Activated naive CD4-positive, alpha-beta T cell treated with anti-CD3 and anti-CD28 coated beads, Interleukin-2, amount 50 U/mL, for 72 hours (primary cell): ENCODE data around the gene DCUN1D3. TPM values are rescaled to one million over a fixed set of nuclear protein-coding genes. Genes with fewer than 3 reads are reported as not detected.
"Not testable (repeated sequence)": the region's sequence is repeated elsewhere in the genome, so short reads cannot be mapped to it uniquely, and the experiment has no call there.

Source experiments
- ATAC-seq, 2 donors: fragments of 150-1000 bp; cut with Tn5 transposase; 2 replicates each; pipeline ENCODE4 v1.10.0; 2021; ENCODE audit warnings: mild to moderate bottlenecking in 2 of 2, moderate library complexity in 2 of 2
- DNase-seq, 2 donors: peaks; one replicate each; pipeline ENCODE4 v3.0.0; 2021 to 2022; ENCODE audit warnings: low spot score in 2 of 2
- H3K27ac Mint-ChIP-seq, 2 donors: one replicate each; pipeline ENCODE4 v1.8.0; 2022; ENCODE audit warnings: mild to moderate bottlenecking in 2 of 2, mixed read lengths in 2 of 2
- H3K36me3 Mint-ChIP-seq, 2 donors: one replicate each; pipeline ENCODE4 v1.8.0; 2022; ENCODE audit warnings: mixed read lengths in 2 of 2
- H3K9me3 Mint-ChIP-seq, 2 donors: one replicate each; pipeline ENCODE4 v1.8.0; 2022; ENCODE audit warnings: mixed read lengths in 2 of 2
- total RNA-seq, 2 donors: library from RNA; stranded (reverse); gene quantifications; one replicate each; pipeline ENCODE4 v1.2.3, GENCODE V29; 2022

Gene DCUN1D3, protein sequence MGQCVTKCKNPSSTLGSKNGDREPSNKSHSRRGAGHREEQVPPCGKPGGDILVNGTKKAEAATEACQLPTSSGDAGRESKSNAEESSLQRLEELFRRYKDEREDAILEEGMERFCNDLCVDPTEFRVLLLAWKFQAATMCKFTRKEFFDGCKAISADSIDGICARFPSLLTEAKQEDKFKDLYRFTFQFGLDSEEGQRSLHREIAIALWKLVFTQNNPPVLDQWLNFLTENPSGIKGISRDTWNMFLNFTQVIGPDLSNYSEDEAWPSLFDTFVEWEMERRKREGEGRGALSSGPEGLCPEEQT
- 10 to 100 TPM in 1 of 2 donors, 1 to 10 TPM in 1; 4.2 to 10.9 TPM for total RNA-seq

DNA sequence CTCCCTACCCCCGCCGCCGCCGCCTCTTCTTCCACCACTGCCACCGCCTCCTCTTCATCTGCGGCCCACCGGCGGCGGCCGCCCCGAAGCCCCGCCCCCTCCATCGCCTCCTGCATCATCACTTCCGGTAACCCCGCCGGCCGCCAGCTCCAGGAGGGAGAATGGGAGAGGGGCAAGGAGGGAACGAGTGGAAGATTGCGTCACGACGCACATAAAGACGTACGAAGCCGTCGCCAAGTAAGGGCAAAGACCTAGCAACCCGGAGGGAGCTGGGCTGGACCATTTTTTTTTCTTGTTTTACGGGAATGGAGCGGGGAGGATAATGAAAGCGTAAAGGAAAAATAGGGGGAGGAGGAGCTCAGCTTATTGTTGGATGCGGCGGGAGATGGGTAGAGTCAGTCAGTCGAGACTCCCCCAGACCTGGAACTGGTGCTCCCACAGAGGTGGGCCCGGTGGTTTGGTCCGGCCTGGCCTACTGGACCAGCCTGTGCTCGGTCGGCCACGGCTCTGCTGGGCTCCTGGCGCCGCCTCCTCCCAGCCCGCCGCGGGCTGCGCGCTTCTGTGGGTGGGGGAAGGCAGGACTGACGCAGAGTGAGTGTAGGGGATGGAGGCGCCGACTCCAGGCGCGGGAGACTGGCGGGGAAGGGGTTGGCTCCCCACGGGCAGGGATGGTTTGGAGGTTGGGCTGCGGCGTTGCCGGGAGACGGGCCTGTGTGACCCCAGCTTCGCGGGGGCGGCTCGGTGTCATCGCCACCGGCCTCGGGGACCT, at the start of gene DCUN1D3, which contains the start of gene LYRM1:
DCUN1D3 (minus strand) TSS at position 60 of the 769 bp plus-strand sequence. CDS start 37,820 bp downstream, outside the sequence.
LYRM1 (plus strand) TSS at position 473 of the 769 bp plus-strand sequence. CDS start 14,785 bp downstream, outside the sequence.
- Mint-ChIP-seq H3K36me3 (peaks cover 22 to 34% of the 10 kb centered on the region in 2 donors), H3K9me3 (no peaks in the 10 kb centered on the region), H3K27ac (peak within 1 kb of the TSS; percentile 99)
- ATAC-seq (peak; percentile 84 to 90), DNase-seq (peak; percentile 80 to 92)

DNA sequence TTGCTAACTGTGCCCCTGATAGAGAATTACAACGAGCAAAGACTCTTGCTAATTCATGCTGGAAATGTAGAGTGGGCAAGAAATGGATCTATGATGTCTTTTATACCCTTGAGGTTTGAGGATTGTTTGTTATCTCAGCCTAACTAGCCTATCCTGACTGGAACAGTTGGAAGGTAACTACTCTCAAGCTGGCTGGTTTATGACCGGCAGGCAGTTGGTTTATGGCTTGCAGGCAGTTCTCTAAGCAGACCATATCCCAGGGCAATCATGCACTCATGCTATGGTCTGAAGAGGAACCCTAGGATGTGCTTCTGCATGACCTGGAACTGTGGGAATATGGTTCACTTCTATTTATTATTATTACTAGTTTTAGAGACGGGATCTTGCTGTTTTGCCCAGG, 49.5 kb upstream of the DCUN1D3 start:
- DNase-seq (no peak), ATAC-seq (no peak)
- no peaks in the 10 kb centered on the region for H3K9me3 Mint-ChIP-seq
- H3K36me3 Mint-ChIP-seq, result no peaks in the 10 kb centered on the region
- H3K27ac Mint-ChIP-seq, result no peak overlapping the region

DNA sequence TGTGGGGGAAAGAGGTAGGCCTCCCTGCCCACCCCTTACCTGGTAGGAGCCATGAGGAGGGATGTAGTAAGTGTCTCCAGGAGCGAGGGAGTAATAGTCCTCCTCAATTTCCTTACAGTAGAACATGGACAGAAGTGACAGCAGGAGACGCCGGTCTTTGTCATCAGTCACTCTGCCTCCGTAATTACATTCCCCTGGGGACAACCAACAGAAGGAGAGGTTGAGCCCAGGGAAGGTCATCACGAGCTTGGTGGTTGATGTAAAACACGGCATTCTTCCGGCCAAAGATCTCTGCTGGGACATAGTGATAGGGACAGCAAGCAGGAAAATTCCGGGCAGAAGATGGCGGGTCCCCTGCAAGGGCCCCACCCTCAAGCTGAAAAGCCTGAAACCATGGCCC, 48.3 kb upstream of the DCUN1D3 start:
- DNase-seq (no peak), ATAC-seq (no peak)
- no peaks in the 10 kb centered on the region for H3K9me3 Mint-ChIP-seq
- H3K36me3 Mint-ChIP-seq, result no peaks in the 10 kb centered on the region
- H3K27ac Mint-ChIP-seq, result no peak overlapping the region

DNA sequence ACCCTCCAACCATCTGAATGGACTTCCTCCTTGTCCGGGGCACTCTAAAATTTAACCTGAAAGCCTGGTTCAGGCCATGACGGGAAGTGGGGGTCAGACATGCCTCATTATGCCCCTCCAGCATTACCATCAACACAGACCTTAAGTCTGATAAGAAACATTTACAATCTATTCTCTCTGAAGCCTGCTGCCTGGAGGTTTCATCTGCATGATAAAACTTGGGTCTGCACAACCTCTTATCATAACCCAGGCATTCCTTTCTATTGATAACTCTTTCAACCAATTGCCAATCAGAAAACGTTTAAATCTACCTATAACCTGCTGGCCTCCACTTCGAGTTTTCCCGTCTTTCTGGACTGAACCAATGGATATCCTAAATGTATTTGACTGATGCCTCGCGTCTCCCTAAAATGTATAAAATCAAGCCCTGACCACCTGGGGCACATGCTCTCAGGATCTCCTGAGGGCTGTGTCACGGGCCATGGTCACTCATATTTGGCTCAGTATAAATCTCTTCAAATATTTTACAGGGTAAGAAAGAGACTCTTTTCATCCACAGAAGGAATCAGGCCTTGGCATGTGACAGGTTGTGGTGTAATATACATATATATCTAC, 46.0 kb upstream of the DCUN1D3 start:
- Mint-ChIP-seq H3K27ac (peak overlapping the region; percentile 9 to 44), H3K36me3 (no peaks in the 10 kb centered on the region), H3K9me3 (no peaks in the 10 kb centered on the region)
- no peak for ATAC-seq
- no peak for DNase-seq

DNA sequence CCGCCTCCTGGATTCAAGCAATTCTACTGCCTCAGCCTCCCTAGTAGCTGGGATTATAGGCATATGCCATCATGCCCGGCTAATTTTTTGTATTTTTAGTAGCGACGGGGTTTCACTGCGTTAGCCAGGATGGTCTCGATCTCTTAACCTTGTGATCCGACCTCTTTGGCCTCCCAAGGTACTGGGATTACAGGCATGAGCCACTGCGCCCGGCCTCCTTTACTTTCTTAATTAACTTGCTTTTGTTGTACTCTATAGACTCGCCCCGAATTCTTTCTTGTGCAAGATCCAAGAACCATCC, 45.4 kb upstream of the DCUN1D3 start:
- not testable (repeated sequence) for H3K36me3 Mint-ChIP-seq, DNase-seq, ATAC-seq, H3K9me3 Mint-ChIP-seq
- H3K27ac Mint-ChIP-seq, result peak overlapping the region in 1 of 2 donors; percentile 9

DNA sequence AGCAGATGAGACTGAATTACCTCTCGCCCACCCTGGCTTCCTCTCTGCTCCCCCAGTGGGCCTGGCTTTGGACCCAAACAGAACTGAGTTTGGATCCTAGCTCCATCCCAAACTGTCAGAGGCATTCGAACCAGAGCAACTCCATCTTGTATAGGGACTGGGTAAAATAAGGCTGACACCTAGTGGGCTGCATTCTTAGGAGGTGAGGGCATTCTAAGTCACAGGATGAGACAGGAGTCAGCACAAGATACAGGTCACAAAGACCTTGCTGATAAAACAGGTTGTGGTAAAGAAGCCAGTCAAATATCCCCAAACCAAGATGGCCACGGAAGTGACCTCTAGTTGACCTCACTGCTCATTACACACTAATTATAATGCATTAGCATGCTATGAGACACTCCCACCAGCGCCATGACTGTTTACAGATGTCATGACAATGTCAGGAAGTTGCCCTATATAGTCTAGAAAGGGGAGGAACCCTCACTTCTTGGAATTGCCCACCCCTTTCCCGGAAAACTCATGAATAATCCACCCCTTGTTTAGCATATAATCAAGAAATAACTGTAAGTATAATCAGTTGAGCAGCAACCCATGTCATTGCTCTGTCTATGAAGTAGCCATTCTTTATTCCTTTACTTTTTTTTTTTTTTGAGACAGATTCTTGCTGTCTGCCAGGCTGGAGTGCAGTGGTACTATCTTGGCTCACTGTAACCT, 44.9 kb upstream of the DCUN1D3 start:
- Mint-ChIP-seq H3K36me3 (no peaks in the 10 kb centered on the region), H3K9me3 (no peaks in the 10 kb centered on the region), H3K27ac (no peak overlapping the region)
- ATAC-seq (peak; percentile 64 to 78), DNase-seq (peak in 1 of 2 donors; percentile 36)

DNA sequence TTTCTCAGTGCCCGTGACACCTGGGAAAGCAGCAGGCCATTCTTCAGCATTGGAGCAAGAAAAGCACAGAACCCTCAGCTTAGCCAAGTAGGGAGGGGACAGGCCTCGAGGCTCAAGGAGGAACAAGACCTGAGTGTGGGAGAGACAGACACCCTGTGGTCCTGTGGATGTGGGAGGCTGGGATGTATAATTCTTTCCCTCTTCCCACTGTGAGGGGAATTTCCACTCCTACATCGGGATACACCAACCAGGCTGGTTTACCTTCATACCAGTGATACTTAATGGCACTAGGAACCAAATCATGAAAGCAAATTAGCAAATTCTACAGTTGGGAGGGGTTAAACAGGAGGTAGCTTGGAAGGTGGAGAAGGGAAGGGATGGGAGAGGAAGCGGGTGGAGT, 42.1 kb upstream of the DCUN1D3 start:
- no peak overlapping the region for H3K27ac Mint-ChIP-seq
- H3K36me3 Mint-ChIP-seq, result no peaks in the 10 kb centered on the region
- no peaks in the 10 kb centered on the region for H3K9me3 Mint-ChIP-seq
- ATAC-seq (no peak), DNase-seq (no peak)

DNA sequence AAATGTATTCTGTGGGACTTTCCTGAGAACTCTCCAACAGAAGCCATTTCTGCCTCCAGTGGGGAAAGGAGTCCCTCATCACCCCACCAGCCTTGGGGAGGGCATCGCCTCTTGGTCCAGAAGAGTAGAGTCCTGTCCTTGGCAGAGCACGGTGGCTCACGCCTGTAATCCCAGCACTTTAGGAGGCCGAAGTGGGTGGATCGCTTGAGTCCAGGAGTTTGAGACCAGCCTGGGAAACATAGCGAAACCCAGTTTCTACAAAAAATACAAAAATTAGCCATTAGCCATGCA, 41.4 kb upstream of the DCUN1D3 start:
- H3K9me3 Mint-ChIP-seq, result no peaks in the 10 kb centered on the region
- peak overlapping the region in 1 of 2 donors; percentile 65 for H3K27ac Mint-ChIP-seq
- DNase-seq, result no peak

DNA sequence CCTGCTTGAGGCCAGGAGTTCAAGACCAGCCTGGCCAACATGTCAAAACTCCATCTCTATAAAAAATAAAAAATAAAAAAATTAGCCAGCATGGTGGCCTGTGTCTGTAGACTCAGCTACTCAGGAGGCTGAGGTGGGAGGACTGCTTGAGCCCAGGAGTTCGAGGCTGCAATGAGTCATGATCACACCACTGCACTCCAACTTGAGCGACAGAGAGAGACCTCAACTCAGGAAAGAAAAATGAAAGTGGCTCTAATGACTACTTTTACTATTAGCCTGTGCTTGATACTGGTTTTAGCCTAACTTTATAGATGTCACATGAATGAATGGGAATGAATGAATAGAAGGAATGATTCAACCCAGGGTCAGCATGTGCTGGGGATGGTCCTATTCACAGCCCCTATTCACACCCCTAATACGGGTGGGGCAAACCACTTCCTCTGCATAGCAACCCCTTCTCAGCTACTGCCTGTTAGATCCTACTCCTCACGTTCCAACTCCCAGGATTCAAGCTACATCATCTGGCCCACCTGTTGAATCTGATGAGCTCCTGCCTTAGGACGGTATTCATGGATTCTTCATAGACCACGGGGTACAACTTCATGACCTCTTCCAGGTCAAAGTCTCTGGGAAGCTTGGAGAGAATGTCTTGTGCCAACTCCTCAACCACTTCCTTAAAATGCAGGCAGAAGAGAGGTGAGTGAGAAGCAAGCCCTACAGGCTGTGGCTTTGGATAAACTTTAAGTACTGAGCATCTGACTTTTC, 40.9 kb upstream of the DCUN1D3 start:
- H3K27ac Mint-ChIP-seq, result peak overlapping the region in 1 of 2 donors; percentile 65
- H3K9me3 Mint-ChIP-seq, result no peaks in the 10 kb centered on the region
- no peaks in the 10 kb centered on the region for H3K36me3 Mint-ChIP-seq
- DNase-seq (peak in 1 of 2 donors; percentile 17), ATAC-seq (peak; percentile 31 to 58)

More for the DNA sequence above, 41.4 kb upstream of the DCUN1D3 start:
- no peaks in the 10 kb centered on the region for H3K36me3 Mint-ChIP-seq
- ATAC-seq, result no peak

DNA sequence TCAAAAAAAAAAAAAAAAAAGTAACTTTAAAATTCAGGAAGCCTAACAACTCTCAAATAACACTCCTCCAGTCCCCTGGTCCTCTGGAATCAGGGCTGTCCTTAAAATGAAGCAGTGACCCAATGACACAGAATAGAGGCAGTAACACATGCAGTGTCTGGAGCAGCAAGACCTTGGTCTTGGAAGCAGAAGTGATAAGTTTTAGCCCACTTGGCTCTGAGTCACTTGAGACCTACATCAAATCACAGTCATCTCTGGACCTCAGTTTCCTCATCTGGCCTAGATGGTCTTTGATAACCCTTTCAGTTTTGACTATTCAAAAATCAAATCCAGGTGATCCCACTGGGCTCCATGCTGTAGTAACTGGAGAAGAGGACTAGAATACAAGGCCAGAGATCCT, 39.5 kb upstream of the DCUN1D3 start:
- ATAC-seq, result peak; percentile 39 to 66
- no peaks in the 10 kb centered on the region for H3K36me3 Mint-ChIP-seq
- no peak for DNase-seq
- no peaks in the 10 kb centered on the region for H3K9me3 Mint-ChIP-seq
- no peak overlapping the region for H3K27ac Mint-ChIP-seq

DNA sequence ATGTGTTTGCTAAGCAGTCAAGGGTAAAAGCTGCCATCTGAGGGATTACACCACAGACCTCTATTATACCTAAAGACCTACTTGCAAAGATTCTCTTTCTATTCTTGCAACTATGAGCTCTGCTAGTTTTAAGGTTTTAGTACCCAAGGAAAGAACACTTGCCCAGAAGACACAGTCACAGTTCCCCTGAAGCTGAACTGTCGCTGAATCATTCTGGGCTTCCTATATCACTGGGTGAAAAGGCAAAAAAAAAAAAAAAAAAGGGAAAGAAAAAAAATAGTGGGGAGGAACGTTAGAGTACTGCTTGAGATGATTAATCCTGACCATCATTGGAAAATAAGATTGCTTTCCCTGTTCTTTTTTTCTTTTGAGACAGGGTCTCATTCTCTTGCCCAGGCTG, 38.3 kb upstream of the DCUN1D3 start:
- ATAC-seq (peak; percentile 65 to 88), DNase-seq (no peak)
- H3K27ac Mint-ChIP-seq, result peak overlapping the region in 1 of 2 donors; percentile 82
- no peaks in the 10 kb centered on the region for H3K9me3 Mint-ChIP-seq
- no peaks in the 10 kb centered on the region for H3K36me3 Mint-ChIP-seq

DNA sequence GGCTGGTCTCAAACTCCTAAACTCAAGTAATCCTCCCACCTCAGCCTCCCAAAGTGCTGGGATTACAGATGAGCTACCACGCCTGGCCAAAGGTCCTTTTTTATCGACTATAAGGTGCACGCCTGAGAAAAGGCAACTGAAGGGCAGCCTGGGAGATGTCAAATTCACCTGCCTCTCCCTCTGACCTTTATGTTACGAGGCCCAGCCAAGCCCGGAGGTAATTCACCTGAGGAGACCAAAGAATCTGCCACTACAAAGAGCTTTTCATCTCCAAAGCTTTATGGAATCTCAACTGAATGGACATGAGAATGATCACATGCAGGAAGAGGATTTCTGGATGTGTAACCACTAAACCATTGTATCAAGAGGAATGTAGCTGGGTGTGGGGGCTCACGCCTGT, 37.6 kb upstream of the DCUN1D3 start:
- no peaks in the 10 kb centered on the region for H3K9me3 Mint-ChIP-seq
- H3K27ac Mint-ChIP-seq, result peak overlapping the region in 1 of 2 donors; percentile 82
- no peak for DNase-seq
- no peak for ATAC-seq
- H3K36me3 Mint-ChIP-seq, result no peaks in the 10 kb centered on the region

DNA sequence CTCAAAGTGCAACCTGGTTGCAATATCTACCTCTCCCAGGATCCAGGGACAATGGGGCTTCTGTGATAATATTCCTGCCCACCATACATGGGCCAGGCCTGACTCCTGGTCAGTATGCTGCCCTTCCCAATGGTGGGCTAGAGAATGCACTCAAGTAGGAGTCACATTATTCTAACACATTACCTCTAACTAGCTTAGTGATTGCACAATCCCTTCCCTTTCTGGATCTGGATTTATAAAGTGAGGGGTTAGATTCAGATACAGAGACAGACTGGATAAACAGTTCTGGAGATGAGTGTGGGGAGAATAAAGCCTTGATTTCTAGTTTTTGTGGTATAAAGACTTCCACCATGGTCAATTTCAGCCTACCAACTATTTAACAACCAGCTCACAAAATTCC, 33.4 kb upstream of the DCUN1D3 start:
- H3K9me3 Mint-ChIP-seq, result no peaks in the 10 kb centered on the region
- ATAC-seq (no peak), DNase-seq (no peak)
- H3K27ac Mint-ChIP-seq, result no peak overlapping the region
- no peaks in the 10 kb centered on the region for H3K36me3 Mint-ChIP-seq

DNA sequence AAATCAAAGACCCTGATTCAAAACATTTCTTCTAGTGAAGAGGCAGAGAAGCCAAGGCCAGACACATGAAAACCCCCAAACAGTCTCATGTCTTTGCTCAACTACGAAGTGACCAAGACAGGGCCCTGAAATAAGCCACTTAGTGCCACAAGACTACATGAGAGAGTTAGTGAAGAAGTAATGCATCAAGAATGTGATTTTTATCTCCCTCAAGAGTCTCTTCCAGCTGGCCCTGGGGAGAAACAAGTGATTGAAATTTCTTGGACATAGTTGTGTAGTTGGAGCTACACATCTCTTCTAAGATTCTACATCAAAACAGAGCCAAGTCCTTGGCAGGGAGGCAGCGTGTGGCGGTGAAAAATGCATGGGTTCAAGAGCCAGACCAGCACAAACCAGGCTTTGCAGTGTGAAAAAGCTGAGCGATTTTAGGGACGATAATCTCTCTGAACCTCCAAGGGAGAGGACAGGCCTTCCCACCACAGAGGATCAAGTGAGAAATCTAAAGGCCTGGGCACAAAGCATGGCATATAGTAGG, 31.0 kb upstream of the DCUN1D3 start:
- DNase-seq, result no peak
- H3K27ac Mint-ChIP-seq, result no peak overlapping the region
- ATAC-seq, result no peak

DNA sequence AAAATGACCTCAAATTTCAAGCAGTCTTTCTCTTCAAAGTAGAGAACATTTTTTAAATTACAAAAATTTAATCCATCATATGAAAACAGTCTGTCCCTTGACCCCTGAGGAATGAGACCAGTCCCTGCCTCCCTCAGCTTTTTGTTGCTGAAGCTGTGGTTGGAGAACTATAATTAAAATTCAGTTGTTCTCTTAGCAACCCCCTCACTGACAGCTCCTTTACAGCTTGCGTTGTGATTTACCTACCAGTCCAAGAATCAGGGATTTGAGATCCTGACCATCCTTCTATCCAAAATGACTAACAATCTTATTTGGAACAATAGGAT, 30.2 kb upstream of the DCUN1D3 start:
- Mint-ChIP-seq H3K36me3 (peaks cover 0 to 9% of the 10 kb centered on the region in 2 donors), H3K9me3 (peaks cover 0 to 4% of the 10 kb centered on the region in 2 donors), H3K27ac (no peak overlapping the region)
- DNase-seq (no peak), ATAC-seq (no peak)

More for the DNA sequence above, 31.0 kb upstream of the DCUN1D3 start:
- peaks cover 0 to 9% of the 10 kb centered on the region in 2 donors for H3K36me3 Mint-ChIP-seq
- peaks cover 0 to 4% of the 10 kb centered on the region in 2 donors for H3K9me3 Mint-ChIP-seq
